Panc1 (cell line): Measurements from ENCODE around the gene HIPK4.

Experiments
- CTCF ChIP-seq: fragments of 450-650 bp; IDR thresholded peaks from 2 replicates; pipeline ENCODE4 v1.5.1; 2017; ENCODE audit warnings: mild to moderate bottlenecking
- POLR2AphosphoS5 ChIP-seq: IDR thresholded peaks from 2 replicates; pipeline ENCODE4 v1.6.1; 2012; ENCODE audit warnings: mild to moderate bottlenecking, low read depth, low read length, moderate library complexity
- REST ChIP-seq, 2 experiments: IDR thresholded peaks; 2 replicates each; pipeline ENCODE4 v1.6.1; 2011 to 2012; ENCODE audit warnings: low read depth in 2 of 2, control low read depth in 1 of 2, low read length in 1 of 2, mild to moderate bottlenecking in 1 of 2, moderate library complexity in 1 of 2; ENCODE audit not compliant: insufficient read depth in 1 of 2

- TF ChIP-seq CTCF = no peak
- no peak for TF ChIP-seq REST (IDR thresholded peaks at IDR 0.05; ENCODE audit: insufficient read depth in 1 of 2, low read depth in 2 of 2, low read length in 1 of 2)
- TF ChIP-seq POLR2AphosphoS5 = no peak
Measured at GRCh38 chr19:40366697-40367561, 23.1 kb downstream of the HIPK4 start.
